ENCODE measurements around the gene ETV6. TPM values are rescaled to one million over a fixed set of nuclear protein-coding genes. Genes with fewer than 3 reads are reported as not detected.

The ETV6 gene
- polyA plus RNA-seq, 3 donors = 6.8 to 45.1 (median 11.7) TPM

- intact Hi-C loops (cut with micrococcal nuclease) = no loop called here
- Histone ChIP-seq H3K79me2 (ENCODE audit: insufficient read depth, low read length) (no peaks in the 10 kb centered on the region), H3K36me3 (replicated peaks in 1 of 2; ENCODE audit: control insufficient read depth in 1 of 2, insufficient read depth in 2 of 2, low read length in 2 of 2) (no peaks in the 10 kb centered on the region), H3K27me3 (ENCODE audit: control insufficient read depth in 2 of 2, insufficient read depth in 2 of 2, low read length in 2 of 2) (no peaks in the 10 kb centered on the region), H2AFZ (ENCODE audit: insufficient read depth, low read depth, low read length, poor library complexity, severe bottlenecking) (no peak overlapping the region), H3K4me1 (ENCODE audit: control insufficient read depth in 1 of 2, insufficient read depth in 2 of 2, low read length in 2 of 2) (no peaks in the 10 kb centered on the region), H4K20me1 (ENCODE audit: insufficient read depth, low read length) (no peaks in the 10 kb centered on the region), H3K4me2 (replicated peaks; ENCODE audit: extremely low read depth, low read length, poor library complexity, severe bottlenecking) (no peak overlapping the region), H3K4me3 (replicated peaks in 1 of 3; ENCODE audit: low read depth in 2 of 3, low read length in 3 of 3) (no peak overlapping the region), H3K9ac (ENCODE audit: insufficient read depth, low read length, poor library complexity, severe bottlenecking) (no peak overlapping the region), H3K27ac (ENCODE audit: low read depth in 1 of 2, low read length in 2 of 2) (no peak overlapping the region), H3K9me3 (replicated peaks in 1 of 2; ENCODE audit: control insufficient read depth in 1 of 2, insufficient read depth in 1 of 2, low read length in 2 of 2) (no peaks in the 10 kb centered on the region)
- no peak for TF ChIP-seq CTCF (IDR thresholded peaks at IDR 0.05)
- Mint-ChIP-seq H3K36me3 (no peaks in the 10 kb centered on the region), H3K27me3 (ENCODE audit: low read depth in 3 of 3) (peaks cover 0 to 5% (median 0%) of the 10 kb centered on the region in 3 donors), H3K4me3 (no peak overlapping the region), H3K27ac (no peak overlapping the region), H3K9me3 (peaks cover 3 to 8% (median 5%) of the 10 kb centered on the region in 7 donors), H3K4me1 (peaks cover 1% of the 10 kb centered on the region)
- DNase-seq = no peak
- WGBS (ENCODE audit: insufficient coverage) = no CpG with 5 or more reads among the region's 1 CpG
These were observed 266.6 kb downstream of the ETV6 start for GRCh38 chr12:11916113-11916512.

GRCh38 chr12:11916771-11917170 lies 267.3 kb downstream of the ETV6 start:
- Histone ChIP-seq H3K4me3 (replicated peaks in 1 of 3; ENCODE audit: low read depth in 2 of 3, low read length in 3 of 3) (no peak overlapping the region), H3K9me3 (replicated peaks in 1 of 2; ENCODE audit: control insufficient read depth in 1 of 2, insufficient read depth in 1 of 2, low read length in 2 of 2) (no peaks in the 10 kb centered on the region), H3K4me2 (replicated peaks; ENCODE audit: extremely low read depth, low read length, poor library complexity, severe bottlenecking) (no peak overlapping the region), H3K36me3 (replicated peaks in 1 of 2; ENCODE audit: control insufficient read depth in 1 of 2, insufficient read depth in 2 of 2, low read length in 2 of 2) (no peaks in the 10 kb centered on the region), H3K27me3 (ENCODE audit: control insufficient read depth in 2 of 2, insufficient read depth in 2 of 2, low read length in 2 of 2) (no peaks in the 10 kb centered on the region), H3K27ac (ENCODE audit: low read depth in 1 of 2, low read length in 2 of 2) (no peak overlapping the region), H3K9ac (ENCODE audit: insufficient read depth, low read length, poor library complexity, severe bottlenecking) (no peak overlapping the region), H3K4me1 (ENCODE audit: control insufficient read depth in 1 of 2, insufficient read depth in 2 of 2, low read length in 2 of 2) (no peaks in the 10 kb centered on the region), H4K20me1 (ENCODE audit: insufficient read depth, low read length) (no peaks in the 10 kb centered on the region), H2AFZ (ENCODE audit: insufficient read depth, low read depth, low read length, poor library complexity, severe bottlenecking) (no peak overlapping the region), H3K79me2 (ENCODE audit: insufficient read depth, low read length) (no peaks in the 10 kb centered on the region)
- no CpG with 5 or more reads among the region's 1 CpG for WGBS (ENCODE audit: insufficient coverage)
- peaks cover 1 to 6% (median 2%) of the 10 kb centered on the region in 7 donors for H3K9me3 Mint-ChIP-seq
- H3K27me3 Mint-ChIP-seq (ENCODE audit: low read depth in 3 of 3) = peaks cover 0 to 5% (median under 1%) of the 10 kb centered on the region in 3 donors
- intact Hi-C loops (cut with micrococcal nuclease) = no loop called here
- peaks cover 1% of the 10 kb centered on the region for H3K4me1 Mint-ChIP-seq
- H3K4me3 Mint-ChIP-seq = no peak overlapping the region
- no peak for DNase-seq
- peak overlapping the region in 1 of 7 donors; percentile 54 for H3K27ac Mint-ChIP-seq
- no peak for TF ChIP-seq CTCF (IDR thresholded peaks at IDR 0.05)
- no peaks in the 10 kb centered on the region for H3K36me3 Mint-ChIP-seq

All from CD14-positive monocyte (primary cell).